MV-4-11 (cell line): ENCODE results near the gene SUMO2.
A peak's percentile ranks its signal among the peaks of the same experiment; 100 is the strongest.
"Not testable (repeated sequence)": the region's sequence is repeated elsewhere in the genome, so short reads cannot be mapped to it uniquely, and the experiment has no call there.

Source experiments
- DNase-seq: peaks from one replicate; lab custom pipeline; 2025; lab: John Stamatoyannopoulos, UW

Gene SUMO2

DNA sequence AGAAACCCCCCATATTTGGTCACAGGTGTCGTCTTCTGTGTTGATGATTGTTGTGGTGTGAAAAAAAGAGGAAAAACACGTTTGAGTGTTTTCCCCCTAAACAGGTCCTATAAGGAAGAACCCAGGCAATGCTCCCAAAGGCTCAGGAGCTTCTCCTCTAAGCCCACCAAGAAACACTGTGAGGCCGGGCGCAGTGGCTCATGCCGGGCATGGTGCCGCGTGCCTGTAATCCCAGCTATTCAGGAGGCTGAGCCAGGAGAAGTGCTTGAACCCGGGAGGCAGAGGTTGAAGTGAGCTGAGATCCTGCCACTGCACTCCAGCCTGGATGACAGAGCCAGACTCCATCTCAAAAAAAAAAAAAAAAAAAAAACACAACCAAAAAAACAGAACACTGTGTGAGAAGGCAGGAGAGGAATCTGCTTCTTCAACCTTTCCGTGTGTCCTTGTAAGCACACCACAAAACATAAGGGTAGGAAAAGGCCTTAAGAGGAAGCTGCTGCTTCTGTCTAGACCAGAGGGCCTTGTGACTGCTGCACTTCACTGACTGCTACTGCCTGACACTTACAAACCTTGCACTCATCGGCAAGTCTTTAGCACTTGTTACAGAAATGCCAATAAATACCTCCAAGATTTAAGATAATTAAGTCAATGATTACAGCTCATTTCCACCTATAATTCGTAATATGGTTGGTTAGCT lies 37.8 kb downstream of the SUMO2 start:
- DNase-seq = no peak

DNA sequence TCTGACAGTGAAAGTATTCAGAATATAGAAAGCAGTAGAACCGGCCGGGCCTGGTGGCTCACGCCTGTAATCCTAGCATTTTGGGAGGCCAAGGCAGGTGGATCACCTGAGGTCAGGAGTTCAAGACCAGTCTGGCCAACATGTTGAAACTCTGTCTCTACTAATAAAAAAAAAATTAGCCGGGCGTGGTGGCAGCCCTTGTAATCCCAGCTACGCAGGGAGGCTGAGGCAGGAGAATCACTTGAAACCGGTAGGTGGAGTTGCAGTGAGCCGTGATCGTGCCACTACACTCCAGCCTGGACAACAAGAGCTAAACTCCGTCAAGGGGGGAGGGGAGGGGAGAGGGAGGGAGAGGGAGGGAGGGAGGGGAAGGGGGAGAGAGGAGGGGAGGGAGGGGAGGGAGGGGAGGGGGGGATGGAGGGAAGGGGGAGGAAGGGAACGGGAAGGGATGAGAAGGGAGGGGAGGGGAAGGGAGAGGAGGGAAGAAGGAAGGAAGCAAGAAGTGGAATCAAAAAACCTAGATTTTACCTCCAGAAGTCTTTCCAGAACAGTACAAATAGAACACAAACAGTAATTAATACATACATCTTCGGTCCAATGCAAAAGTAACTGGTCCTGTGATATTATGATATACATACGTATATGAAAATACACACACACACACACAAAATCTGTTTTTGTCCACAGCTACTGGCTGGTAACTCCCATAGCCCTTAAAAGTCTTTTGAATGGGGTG lies 40.4 kb downstream of the SUMO2 start:
- no peak for DNase-seq

DNA sequence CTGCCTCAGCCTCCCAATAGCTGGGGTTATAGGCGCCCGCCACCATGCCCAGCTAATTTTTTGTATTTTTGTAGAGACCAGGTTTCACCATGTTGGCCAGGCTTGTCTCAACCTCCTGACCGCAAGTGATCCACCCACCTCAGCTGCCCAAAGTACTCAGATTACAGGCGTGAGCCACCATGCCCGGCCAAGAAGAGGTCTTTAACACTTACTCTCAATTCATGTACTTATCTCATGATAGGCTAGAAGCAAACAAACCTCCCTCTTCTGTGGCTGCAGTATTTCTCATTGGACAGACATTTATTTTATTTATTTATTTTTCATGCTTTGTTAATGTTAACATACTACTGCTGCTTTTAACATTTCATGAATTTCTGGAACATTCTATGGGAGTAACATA lies 44.2 kb downstream of the SUMO2 start:
- DNase-seq = no peak

DNA sequence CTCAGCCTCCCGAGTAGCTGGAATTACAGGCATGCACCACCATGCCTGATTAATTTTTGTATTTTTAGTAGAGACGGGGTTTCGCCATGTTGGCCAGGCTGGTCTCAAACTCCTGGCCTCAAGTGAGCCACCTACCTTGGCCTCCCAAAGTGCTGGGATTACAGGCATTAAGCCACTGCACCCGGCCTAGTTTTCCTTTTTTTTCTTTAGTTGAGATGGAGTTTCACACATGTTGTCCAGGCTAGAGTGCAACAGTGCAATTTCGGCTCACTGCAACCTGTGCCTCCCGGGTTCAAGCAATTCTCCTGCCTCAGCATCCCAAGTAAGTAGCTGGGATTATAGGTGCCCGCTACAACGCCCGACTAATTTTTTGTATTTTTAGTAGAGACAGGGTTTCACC lies 45.0 kb downstream of the SUMO2 start:
- not testable (repeated sequence) for DNase-seq

DNA sequence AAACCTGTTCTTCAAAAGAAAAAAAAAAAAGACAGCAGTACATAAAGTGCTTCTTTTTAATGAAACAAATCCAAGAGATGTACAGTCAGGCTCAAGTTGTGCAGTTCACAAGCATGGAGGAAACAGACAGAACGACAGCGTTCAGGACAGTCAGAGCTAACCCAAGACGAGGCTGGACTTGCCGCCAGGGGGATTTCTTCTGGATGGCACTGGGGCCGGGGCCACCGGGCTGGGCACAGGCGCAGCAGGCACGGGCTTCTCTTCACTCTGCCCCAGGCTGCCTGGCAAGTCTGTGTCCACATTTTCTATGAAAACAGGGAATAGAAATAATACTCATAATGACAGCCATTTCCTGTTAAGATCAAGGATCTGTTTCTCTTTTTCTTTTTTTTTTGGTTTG lies 46.8 kb downstream of the SUMO2 start:
- DNase-seq = no peak

DNA sequence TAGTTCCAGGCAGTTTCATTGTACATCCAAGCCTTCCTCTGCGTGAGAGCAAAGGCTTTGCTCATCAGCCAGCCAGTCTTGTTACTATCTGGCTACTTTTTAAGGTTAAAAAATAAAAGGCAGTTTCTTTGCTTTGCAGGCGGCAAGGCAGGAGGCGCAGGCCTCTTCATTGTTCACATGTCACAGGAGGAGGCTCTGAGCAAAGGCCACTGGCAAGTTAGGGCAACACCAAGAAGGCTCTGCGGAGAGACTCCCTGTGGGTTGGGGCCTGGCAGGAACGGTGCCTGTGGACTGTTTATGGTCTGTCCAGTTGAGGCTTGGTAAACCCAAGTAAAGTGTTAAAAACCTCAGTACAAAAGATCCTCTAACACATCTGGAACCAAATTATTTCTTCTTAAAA lies 47.3 kb downstream of the SUMO2 start:
- DNase-seq = no peak

DNA sequence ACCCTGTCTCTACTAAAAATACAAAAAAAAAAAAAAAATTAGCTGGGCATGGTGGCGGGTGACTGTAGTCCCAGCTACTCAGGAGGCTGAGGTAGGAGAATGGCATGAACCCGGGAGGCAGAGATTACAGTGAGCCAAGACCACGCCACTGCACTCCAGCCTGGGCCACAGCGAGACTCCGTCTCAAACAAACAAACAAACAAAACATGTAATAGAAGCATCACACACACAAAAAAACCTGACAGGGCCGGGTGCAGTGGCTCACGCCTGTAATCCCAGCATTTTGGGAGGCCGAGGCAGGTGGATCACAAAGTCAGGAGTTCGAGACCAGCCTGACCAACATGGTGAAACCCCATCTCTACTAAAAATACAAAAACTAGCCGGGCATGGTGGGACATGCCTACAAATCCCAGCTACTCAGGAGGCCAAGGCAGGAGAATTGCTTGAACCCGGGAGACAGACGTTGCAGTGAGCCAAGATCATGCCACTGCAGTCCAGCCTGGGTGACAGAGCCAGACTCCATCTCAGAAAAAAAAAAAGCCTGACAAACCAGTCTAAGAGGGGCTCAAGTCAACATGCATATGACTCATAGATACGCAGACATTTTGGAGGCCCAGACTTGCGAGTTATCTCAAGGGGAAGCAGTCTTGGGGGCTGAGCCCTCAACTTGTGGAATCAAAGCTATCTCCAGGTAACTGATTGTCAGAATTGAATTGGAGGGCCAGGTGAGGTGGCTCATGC lies 49.0 kb downstream of the SUMO2 start:
- DNase-seq = not testable (repeated sequence)

DNA sequence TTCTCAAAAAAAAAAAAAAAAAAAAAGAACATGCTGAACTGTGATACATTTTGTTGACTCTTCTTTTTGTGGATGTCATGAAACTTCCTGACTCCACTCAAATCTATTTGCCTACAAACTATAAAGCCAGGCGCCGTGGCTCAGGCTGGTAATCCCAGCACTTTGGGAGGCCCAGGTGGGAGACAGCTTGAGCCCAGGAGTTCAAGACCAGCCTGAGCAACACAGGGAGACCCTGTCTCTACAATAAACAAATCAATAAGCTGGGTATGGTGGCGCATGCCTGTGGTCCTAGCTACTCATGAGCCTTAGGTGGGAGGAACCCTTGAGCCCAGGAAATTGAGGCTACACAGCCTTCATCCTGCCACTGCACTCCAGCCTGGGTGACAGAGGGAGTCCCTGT lies 49.8 kb downstream of the SUMO2 start:
- no peak for DNase-seq

DNA sequence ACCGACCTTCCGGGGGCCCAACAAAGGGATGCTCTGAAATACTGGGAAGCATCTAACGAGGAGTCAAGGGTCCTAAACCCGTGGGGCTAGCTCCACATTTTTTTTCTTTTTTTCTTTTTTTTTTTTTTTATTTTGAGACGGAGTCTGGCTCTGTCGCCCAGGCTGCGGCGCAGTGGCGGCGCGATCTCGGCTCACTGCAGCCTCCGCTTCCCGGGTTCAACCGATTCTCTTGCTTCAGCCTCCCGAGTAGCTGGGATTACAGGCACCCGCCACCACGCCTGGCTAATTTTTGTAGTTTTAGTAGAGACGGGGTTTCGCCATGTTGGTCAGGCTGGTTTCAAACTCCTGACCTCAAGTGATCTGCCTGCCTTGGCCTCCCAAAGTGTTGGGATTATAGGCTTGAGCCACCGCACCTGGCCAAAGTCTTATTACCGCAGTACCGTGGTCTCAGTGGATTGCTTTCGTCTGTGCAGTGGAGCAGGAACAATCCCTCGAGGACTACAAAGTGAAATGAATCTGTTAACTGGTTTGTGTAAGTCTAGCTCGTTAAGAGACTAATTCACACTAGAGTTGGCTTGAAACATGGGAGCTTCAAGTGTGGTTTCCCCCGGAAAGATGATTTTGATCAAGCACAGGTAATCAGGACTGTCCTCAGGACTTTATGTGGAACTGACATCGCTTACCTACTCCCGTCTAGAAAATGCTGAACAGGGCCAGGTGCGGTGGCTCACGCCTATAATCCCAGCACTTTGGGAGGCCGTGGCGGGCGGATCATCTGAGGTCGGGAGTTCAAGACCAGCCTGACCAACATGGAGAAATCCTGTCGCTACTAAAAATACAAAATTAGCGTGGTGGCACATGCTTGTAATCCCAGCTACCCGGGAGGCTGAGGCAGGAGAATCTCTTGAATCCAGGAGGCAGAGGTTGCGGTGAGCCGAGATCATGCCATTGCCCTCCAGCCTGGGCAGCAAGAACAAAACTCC lies 50.5 kb downstream of the SUMO2 start:
- not testable (repeated sequence) for DNase-seq

DNA sequence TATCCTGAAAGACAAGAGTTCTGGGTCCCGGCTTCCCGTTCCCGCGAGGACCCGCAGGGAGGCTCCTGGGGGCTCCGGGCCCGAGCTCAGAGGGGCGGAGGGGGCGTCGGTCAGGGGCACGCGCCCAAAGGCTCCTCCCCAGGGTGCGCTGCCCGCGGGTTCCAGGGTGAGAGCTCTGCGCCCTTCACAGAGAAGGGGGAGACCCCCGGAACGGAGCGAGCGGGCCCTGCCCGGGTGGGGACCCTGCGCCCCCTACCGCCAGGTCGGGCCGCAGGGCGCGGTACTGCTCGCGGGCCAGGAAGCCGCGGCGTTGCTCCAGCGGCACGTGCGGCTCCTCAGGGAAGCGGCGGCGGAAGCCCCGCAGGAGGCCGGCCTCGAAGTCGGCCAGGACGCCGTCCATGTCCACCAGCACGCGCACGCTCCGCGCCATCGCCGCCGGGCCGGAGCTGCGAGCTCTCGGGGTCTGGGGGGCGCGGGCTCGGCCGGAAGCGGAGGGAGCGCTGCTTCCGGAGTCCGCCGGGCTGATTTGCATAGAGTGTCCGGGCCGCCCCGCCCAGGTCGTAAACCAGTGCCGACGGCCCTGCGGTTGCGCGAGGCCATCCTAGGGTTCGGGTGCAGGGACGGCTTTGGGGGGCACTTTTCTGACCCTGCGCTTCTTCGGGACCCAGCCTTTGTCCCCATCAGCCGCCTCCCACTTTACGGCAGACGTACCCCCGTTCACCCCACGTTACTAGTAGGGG lies 51.3 kb downstream of the SUMO2 start, which contains the start of gene NT5C:
Gene NT5C (minus strand): TSS at position 465 of the 740 bp plus-strand sequence. CDS start 35 bp downstream, at position 430.
- peak; percentile 73 for DNase-seq

DNA sequence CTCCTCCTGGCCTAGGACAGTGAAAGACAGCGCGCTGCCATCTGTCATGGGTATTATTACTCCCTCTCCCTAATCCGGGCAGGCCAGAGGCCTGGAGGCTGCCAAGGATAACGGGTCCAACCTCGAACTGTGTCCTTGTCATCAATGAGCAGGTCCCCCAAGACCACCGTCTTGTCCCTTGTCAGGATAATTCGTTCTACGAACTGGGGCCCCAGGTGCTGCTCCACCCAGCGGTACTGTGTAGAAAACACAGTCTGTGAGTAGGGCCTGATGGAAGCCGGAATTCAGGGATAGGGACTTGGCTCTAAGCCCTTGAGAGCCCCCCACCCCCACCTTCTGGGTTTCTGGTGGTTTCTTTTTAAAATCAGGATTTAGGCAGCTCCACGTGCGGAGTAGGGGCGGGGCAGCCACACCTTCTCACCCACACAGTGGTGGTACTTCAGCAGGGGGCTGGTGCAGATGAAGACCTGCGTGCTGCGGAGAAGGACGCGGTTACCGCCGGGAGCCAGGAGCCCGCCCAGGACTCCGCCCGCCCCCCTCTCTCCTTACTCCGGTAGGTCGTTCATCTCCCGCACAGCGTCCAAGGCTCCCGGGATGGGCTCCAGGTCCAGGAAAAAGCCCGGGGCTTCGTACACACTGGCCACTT lies 52.0 kb downstream of the SUMO2 start:
- no peak for DNase-seq

DNA sequence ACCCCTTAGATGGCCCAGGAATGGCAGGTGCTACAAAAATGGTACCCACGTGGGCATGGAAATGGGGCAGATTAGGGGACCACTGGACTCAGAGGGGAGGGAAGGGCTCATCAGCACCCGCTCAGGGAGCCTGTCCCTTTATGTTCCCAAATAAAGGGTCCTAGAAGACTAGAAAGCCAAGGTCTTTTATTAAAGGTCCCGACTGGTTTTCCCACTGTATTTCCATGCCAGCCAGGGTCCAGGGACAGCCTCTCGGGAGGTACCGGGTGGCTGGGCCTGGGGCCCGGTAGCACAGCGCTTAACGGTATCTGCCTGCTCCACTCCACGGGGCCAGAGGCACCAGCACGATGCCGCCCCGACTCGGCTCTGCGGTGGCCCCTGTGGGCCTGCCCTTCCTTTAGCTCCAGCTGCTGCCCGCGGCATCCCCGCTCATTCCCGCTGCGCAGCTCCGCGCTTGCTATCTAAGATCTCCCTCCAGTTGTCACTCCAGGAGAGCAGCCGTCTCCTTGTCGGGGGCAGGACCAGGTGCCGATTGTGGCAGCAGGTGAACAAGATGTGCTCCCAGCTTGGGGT lies 52.6 kb downstream of the SUMO2 start:
- no peak for DNase-seq

DNA sequence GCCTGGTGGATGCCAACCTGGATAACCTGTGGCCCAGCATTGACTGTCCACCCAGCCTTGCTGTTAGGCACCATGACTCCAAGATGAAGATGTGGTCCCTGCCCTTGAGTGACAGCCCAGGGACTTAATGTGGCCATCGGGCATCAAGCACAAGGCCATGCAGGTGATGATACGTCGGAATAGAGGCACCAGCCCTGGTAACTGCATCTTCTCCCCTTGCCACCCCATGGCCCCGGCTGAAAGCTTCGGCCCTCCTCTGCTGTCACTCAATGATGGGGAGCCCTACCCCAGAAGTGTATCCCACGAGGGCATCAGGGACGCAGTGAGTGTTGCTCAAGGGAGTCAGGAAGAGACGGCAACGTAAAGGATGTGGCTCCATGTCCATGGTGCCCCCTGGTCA lies 53.2 kb downstream of the SUMO2 start:
- DNase-seq = no peak

DNA sequence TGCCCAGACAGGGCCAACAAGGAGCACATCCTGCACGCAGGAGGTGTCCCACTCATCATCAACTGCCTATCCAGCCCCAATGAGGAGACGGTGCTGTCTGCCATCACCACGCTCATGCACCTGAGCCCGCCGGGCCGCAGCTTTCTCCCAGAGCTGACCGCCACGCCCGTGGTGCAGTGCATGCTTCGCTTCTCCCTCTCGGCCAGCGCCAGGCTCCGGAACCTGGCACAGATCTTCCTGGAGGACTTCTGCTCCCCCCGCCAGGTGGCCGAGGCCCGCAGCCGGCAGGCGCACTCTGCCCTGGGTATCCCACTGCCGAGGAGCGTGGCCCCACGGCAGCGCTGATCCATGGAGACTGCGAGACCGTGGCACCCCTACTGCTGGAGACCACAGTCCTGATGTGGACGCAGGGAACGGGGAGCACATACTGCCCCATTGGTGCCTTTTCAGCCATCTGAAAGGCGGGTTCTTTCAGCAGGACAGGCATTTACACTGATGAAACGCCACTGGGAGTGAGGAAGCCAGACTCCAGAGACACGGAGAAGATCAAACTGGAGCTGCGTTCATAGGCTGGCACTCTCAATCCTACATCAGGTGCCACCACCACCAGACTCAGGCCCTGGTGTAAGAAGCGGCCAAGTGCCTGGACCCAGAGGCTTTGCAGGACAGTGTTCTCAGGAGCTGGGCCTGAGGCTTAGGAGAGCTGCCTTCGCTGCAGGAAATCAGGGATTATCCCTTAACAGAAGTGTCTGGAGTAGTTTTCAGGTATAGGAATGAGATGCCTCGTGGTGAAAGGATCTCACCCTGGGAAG lies 53.9 kb downstream of the SUMO2 start:
- no peak for DNase-seq

DNA sequence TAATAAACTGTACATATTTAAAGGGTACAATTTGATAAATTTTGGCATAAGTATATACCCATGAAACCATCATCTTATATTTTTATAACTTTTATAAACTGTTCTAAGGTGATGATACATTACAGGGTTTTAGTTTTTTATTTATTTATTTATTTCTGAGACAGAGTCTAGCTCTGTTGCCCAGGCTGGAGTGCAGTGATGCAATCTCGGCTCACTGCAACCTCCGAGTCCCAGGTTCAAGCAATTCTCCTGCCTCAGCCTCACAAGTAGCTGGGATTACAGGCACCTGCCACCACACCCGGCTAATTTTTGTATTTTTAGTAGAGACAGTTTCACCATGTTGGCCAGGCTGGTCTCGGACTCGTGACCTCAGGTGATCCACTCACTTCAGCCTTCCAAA lies 54.8 kb downstream of the SUMO2 start:
- not testable (repeated sequence) for DNase-seq

DNA sequence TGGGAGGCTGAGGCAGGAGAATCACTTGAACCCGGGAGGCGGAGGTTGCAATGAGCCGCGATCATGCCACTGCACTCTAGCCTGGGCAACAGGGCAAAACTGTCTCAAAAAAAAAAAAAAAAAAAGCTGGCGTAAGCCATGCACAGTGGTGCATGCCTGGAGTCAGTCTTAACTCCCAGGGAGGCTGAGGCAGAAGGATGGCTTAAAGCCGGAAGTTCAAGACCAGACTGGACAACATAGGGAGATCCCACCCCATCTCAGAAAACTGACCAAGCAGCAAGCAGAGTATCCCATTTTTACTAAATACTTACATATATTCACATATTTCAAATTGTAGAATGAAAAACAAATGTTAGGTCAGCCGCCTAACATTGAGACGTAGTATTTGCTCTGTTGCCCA lies 55.8 kb downstream of the SUMO2 start:
- no peak for DNase-seq

DNA sequence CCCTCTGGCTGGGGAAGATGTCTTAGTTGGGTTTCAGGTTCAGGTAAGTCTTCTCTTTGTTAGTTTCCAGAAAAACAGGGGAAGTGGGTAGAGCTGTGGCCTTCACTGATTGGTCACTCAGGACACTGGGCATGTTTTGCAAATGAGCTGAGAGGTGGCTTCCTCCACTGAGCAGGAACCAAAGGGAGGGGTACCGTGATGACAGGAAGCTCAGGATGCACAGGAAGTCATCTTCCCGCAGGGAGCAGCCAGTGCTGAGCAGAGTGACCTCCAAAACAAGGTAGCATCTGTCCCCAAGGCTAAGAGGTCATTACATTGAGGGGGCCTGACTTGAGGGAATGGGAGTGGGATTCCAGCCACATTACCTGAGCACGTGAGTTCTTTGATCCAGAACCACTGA lies 56.8 kb downstream of the SUMO2 start:
- no peak for DNase-seq

DNA sequence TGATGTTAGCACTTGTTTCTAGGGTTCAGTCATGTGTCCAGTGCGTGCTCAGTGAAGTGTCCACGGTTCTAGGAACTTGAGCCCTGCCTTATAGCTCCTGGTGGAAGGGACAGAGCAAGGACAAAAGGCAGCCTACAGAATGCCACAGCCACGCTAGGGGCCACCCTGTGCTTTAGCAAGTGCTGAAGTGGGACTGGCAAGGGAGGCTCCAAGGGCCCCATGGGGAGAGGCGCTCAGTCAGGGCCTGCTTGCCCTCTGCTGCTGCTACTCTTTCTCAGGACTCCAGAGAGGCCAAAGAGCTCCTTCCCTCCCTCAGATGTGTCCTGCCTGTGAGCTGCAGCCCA lies 58.0 kb downstream of the SUMO2 start:
- no peak for DNase-seq

DNA sequence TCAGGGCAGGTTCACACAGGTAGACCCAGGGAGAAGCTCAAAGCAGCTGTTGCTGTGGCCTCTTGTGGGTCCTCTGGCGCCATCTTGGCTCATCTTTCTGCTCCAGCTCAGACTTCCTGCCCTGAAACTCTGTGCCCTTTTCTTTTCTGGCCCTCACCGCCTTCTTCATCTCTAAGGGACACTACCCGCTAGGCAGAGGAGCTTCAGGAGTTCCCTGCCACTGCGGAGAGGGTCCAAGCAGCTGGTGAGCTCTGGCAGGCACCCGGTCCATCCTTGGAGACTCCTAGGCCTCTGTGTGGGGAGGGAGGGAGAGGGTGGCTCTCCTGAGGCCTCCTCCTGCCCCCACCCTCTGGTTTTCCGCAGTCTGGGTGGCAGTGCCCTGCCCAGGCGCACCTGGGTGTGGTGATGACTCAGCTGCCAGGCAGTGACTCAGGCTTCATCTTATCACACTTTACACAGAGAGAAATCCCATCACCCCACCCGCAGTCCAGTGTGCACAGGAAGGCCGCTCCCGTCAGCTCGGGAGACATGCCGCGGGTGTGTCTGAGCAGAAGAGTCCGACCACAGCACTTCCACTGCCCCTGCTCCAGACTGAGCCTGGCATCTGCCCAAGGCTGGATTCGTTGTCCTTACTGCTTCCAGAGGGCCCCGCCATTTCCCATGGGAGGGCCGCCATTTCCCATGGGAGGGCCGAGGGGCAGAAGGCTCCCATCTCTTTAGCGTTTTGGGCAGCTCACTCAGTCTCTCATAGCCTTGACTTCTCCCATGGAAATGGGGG lies 58.5 kb downstream of the SUMO2 start:
- no peak for DNase-seq
